ENCODE results near the gene SYT11. TPM values are rescaled to one million over a fixed set of nuclear protein-coding genes. Genes with fewer than 3 reads are reported as not detected.

The SYT11 gene
- total and polyA plus RNA-seq, 10 of the 15 experiments (the other 5 are each of a cell fraction or from before 2014, with no cell fraction given): 7.7 to 21.2 (median 13.5) TPM

- no peak; the same call in 1 of the 2 replicates for TF ChIP-seq LARP7 (IDR thresholded peaks at IDR 0.05)
- no peak for TF ChIP-seq TCF7 (IDR thresholded peaks at IDR 0.05; ENCODE audit: borderline replicate concordance)
- no peak for TF ChIP-seq PAX8 (IDR thresholded peaks at IDR 0.05)
- no peak for TF ChIP-seq CBX3 (IDR thresholded peaks at IDR 0.05; ENCODE audit: borderline replicate concordance, low read depth)
- TF ChIP-seq ATF7 (IDR thresholded peaks at IDR 0.05; ENCODE audit: low read depth): peak; percentile 85
- TF ChIP-seq CHD2 (IDR thresholded peaks at IDR 0.05; ENCODE audit: borderline replicate concordance, low read depth, low read length): no peak
- TF ChIP-seq DPF2 (IDR thresholded peaks at IDR 0.05): no peak
- no peak for TF ChIP-seq PAX5 (IDR thresholded peaks at IDR 0.05; ENCODE audit: borderline replicate concordance, low read depth, low read length)
- TF ChIP-seq, protein P1, sequence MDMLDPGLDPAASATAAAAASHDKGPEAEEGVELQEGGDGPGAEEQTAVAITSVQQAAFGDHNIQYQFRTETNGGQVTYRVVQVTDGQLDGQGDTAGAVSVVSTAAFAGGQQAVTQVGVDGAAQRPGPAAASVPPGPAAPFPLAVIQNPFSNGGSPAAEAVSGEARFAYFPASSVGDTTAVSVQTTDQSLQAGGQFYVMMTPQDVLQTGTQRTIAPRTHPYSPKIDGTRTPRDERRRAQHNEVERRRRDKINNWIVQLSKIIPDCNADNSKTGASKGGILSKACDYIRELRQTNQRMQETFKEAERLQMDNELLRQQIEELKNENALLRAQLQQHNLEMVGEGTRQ (IDR thresholded peaks at IDR 0.05; ENCODE audit: borderline replicate concordance, low read depth, low read length): no peak
- TF ChIP-seq SMAD1 (IDR thresholded peaks at IDR 0.05; ENCODE audit: low read depth, partially characterized antibody): peak; percentile 58
- TF ChIP-seq SRF (IDR thresholded peaks at IDR 0.05; ENCODE audit: low read depth in 2 of 2, low read length in 2 of 2): peak in 1 of 2 experiments; percentile 45; a peak in 1 of 4 replicates
- TF ChIP-seq, protein P2, sequence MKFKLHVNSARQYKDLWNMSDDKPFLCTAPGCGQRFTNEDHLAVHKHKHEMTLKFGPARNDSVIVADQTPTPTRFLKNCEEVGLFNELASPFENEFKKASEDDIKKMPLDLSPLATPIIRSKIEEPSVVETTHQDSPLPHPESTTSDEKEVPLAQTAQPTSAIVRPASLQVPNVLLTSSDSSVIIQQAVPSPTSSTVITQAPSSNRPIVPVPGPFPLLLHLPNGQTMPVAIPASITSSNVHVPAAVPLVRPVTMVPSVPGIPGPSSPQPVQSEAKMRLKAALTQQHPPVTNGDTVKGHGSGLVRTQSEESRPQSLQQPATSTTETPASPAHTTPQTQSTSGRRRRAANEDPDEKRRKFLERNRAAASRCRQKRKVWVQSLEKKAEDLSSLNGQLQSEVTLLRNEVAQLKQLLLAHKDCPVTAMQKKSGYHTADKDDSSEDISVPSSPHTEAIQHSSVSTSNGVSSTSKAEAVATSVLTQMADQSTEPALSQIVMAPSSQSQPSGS (IDR thresholded peaks at IDR 0.05; ENCODE audit: low read length): no peak
- TF ChIP-seq, protein P3, sequence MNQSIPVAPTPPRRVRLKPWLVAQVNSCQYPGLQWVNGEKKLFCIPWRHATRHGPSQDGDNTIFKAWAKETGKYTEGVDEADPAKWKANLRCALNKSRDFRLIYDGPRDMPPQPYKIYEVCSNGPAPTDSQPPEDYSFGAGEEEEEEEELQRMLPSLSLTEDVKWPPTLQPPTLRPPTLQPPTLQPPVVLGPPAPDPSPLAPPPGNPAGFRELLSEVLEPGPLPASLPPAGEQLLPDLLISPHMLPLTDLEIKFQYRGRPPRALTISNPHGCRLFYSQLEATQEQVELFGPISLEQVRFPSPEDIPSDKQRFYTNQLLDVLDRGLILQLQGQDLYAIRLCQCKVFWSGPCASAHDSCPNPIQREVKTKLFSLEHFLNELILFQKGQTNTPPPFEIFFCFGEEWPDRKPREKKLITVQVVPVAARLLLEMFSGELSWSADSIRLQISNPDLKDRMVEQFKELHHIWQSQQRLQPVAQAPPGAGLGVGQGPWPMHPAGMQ (IDR thresholded peaks at IDR 0.05; ENCODE audit: borderline replicate concordance): no peak
- TF ChIP-seq JUNB (IDR thresholded peaks at IDR 0.05): no peak
- no peak for TF ChIP-seq BCL11A (IDR thresholded peaks at IDR 0.05; ENCODE audit: low read depth, low read length)
- peak; percentile 87 for TF ChIP-seq IKZF1 (conservative IDR thresholded peaks at IDR 0.05)
- peak; percentile 91 for TF ChIP-seq POLR2AphosphoS5 (IDR thresholded peaks at IDR 0.05; ENCODE audit: low read length)
- TF ChIP-seq SREBF1 (IDR thresholded peaks at IDR 0.05; ENCODE audit: low read length): no peak
- TF ChIP-seq, protein P4, sequence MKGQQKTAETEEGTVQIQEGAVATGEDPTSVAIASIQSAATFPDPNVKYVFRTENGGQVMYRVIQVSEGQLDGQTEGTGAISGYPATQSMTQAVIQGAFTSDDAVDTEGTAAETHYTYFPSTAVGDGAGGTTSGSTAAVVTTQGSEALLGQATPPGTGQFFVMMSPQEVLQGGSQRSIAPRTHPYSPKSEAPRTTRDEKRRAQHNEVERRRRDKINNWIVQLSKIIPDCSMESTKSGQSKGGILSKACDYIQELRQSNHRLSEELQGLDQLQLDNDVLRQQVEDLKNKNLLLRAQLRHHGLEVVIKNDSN (IDR thresholded peaks at IDR 0.05; ENCODE audit: borderline replicate concordance, extremely low read length, insufficient read depth, low read depth, low read length): no peak
- no peak for TF ChIP-seq ZZZ3 (IDR thresholded peaks at IDR 0.05; ENCODE audit: control insufficient read depth, insufficient read length, low read depth)
- no peak for TF ChIP-seq MEF2B (IDR thresholded peaks at IDR 0.05; ENCODE audit: partially characterized antibody, poor library complexity, severe bottlenecking)
- TF ChIP-seq, protein P5, sequence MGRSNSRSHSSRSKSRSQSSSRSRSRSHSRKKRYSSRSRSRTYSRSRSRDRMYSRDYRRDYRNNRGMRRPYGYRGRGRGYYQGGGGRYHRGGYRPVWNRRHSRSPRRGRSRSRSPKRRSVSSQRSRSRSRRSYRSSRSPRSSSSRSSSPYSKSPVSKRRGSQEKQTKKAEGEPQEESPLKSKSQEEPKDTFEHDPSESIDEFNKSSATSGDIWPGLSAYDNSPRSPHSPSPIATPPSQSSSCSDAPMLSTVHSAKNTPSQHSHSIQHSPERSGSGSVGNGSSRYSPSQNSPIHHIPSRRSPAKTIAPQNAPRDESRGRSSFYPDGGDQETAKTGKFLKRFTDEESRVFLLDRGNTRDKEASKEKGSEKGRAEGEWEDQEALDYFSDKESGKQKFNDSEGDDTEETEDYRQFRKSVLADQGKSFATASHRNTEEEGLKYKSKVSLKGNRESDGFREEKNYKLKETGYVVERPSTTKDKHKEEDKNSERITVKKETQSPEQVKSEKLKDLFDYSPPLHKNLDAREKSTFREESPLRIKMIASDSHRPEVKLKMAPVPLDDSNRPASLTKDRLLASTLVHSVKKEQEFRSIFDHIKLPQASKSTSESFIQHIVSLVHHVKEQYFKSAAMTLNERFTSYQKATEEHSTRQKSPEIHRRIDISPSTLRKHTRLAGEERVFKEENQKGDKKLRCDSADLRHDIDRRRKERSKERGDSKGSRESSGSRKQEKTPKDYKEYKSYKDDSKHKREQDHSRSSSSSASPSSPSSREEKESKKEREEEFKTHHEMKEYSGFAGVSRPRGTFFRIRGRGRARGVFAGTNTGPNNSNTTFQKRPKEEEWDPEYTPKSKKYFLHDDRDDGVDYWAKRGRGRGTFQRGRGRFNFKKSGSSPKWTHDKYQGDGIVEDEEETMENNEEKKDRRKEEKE (IDR thresholded peaks at IDR 0.05): no peak
- TF ChIP-seq ZNF217 (IDR thresholded peaks at IDR 0.05): peak; percentile 60
Measured at GRCh38 chr1:155856975-155857930, 2.1 kb upstream of the SYT11 start, which contains the start of gene GON4L (continued).

All from GM12878 (cell line).